Subcutaneous adipose tissue (tissue), 4 donors: ENCODE results near the gene CTBP2. TPM values are rescaled to one million over a fixed set of nuclear protein-coding genes. Genes with fewer than 3 reads are reported as not detected.

Experiments
- total RNA-seq, 4 donors: library from RNA; depleted of rRNA; stranded (reverse); fragments of >200 nt; gene quantifications; one replicate each; pipeline ENCODE4 v1.1.0, GENCODE V29; 2016
- TF ChIP-seq, protein P1 (sequence below): fragments of 450-650 bp; IDR thresholded peaks from one replicate; pipeline ENCODE4 v1.5.1; 2016; ENCODE audit warnings: low read depth, mild to moderate bottlenecking, control low read depth, antibody characterized with exemption, moderate library complexity

The CTBP2 gene
- total RNA-seq, 4 donors from 2014 or later, result 22.3 to 52.2 (median 42.5) TPM

GRCh38 chr10:125056161-125057132 lies 103.9 kb downstream of the CTBP2 start:
- TF ChIP-seq, protein P1, sequence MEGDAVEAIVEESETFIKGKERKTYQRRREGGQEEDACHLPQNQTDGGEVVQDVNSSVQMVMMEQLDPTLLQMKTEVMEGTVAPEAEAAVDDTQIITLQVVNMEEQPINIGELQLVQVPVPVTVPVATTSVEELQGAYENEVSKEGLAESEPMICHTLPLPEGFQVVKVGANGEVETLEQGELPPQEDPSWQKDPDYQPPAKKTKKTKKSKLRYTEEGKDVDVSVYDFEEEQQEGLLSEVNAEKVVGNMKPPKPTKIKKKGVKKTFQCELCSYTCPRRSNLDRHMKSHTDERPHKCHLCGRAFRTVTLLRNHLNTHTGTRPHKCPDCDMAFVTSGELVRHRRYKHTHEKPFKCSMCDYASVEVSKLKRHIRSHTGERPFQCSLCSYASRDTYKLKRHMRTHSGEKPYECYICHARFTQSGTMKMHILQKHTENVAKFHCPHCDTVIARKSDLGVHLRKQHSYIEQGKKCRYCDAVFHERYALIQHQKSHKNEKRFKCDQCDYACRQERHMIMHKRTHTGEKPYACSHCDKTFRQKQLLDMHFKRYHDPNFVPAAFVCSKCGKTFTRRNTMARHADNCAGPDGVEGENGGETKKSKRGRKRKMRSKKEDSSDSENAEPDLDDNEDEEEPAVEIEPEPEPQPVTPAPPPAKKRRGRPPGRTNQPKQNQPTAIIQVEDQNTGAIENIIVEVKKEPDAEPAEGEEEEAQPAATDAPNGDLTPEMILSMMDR, result no peak

GRCh38 chr10:125055446-125055845 lies 104.9 kb downstream of the CTBP2 start:
- TF ChIP-seq, protein P1, result no peak

- TF ChIP-seq, protein P1, result no peak
Measured at GRCh38 chr10:125054669-125055268, 105.6 kb downstream of the CTBP2 start.

- TF ChIP-seq, protein P1, result no peak
Measured at GRCh38 chr10:125054216-125054615, 106.1 kb downstream of the CTBP2 start.

GRCh38 chr10:125052146-125052545 lies 108.2 kb downstream of the CTBP2 start:
- TF ChIP-seq, protein P1, result no peak

DNA sequence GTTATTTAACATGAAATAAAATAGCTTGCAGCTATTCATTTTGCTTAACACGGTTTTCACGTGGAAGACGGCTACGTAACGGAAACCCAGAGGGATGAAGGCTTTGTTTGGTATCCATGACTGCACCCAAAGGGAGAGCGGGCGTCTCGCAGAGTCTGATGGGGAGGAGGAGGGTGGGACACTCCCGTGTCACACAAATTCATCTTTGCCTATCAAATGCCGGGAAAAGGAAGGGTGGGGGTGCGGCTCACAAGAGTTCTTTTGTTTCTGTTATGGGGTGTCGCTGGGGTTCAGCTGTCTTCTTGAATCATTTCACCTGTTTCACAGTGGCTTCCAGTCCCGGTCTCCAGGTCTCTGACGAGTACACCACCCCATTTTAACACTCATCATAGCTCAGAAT lies 110.0 kb downstream of the CTBP2 start:
- TF ChIP-seq, protein P1, result no peak

- TF ChIP-seq, protein P1, result no peak
Measured at GRCh38 chr10:125049216-125049881, 111.0 kb downstream of the CTBP2 start.
